ENCODE results near the gene SHROOM3.

The SHROOM3 gene

GRCh38 chr4:76544725-76545124 lies 109.7 kb downstream of the SHROOM3 start:
- DNase-seq, result no peak

- DNase-seq, result no peak
Measured at GRCh38 chr4:76545226-76545884, 110.3 kb downstream of the SHROOM3 start.

GRCh38 chr4:76546327-76546726 lies 111.3 kb downstream of the SHROOM3 start:
- no peak for DNase-seq

GRCh38 chr4:76546759-76547742 lies 112.0 kb downstream of the SHROOM3 start:
- no peak for DNase-seq

- DNase-seq, result no peak
Measured at GRCh38 chr4:76548704-76549103, 113.7 kb downstream of the SHROOM3 start.

GRCh38 chr4:76549765-76550164 lies 114.7 kb downstream of the SHROOM3 start:
- no peak for DNase-seq

GRCh38 chr4:76550966-76551780 lies 116.1 kb downstream of the SHROOM3 start:
- DNase-seq, result no peak

GRCh38 chr4:76554630-76555029 lies 119.6 kb downstream of the SHROOM3 start:
- no peak for DNase-seq

GRCh38 chr4:76556452-76556851 lies 121.4 kb downstream of the SHROOM3 start:
- no peak for DNase-seq

GRCh38 chr4:76558396-76559235 lies 123.6 kb downstream of the SHROOM3 start:
- no peak for DNase-seq

- no peak for DNase-seq
Measured at GRCh38 chr4:76559236-76560071, 124.4 kb downstream of the SHROOM3 start.

- no peak for DNase-seq
Measured at GRCh38 chr4:76562161-76562560, 127.1 kb downstream of the SHROOM3 start.

- DNase-seq, result no peak
Measured at GRCh38 chr4:76562836-76563453, 127.9 kb downstream of the SHROOM3 start.

- DNase-seq, result no peak
Measured at GRCh38 chr4:76563454-76564122, 128.6 kb downstream of the SHROOM3 start.

GRCh38 chr4:76564123-76564915 lies 129.3 kb downstream of the SHROOM3 start:
- DNase-seq, result no peak

GRCh38 chr4:76568262-76568661 lies 133.2 kb downstream of the SHROOM3 start:
- no peak for DNase-seq

GRCh38 chr4:76569225-76569624 lies 134.2 kb downstream of the SHROOM3 start:
- DNase-seq, result no peak

- DNase-seq, result no peak
Measured at GRCh38 chr4:76569706-76570105, 134.7 kb downstream of the SHROOM3 start.

All from AML-193 (cell line).